ENCODE measurements around the gene UBE3A. TPM values are rescaled to one million over a fixed set of nuclear protein-coding genes. Genes with fewer than 3 reads are reported as not detected.

Gene UBE3A
- total and polyA plus RNA-seq, 9 of the 15 experiments (the other 6 are each of a cell fraction or from before 2014, with no cell fraction given): 29.3 to 103 (median 60.2) TPM

DNA sequence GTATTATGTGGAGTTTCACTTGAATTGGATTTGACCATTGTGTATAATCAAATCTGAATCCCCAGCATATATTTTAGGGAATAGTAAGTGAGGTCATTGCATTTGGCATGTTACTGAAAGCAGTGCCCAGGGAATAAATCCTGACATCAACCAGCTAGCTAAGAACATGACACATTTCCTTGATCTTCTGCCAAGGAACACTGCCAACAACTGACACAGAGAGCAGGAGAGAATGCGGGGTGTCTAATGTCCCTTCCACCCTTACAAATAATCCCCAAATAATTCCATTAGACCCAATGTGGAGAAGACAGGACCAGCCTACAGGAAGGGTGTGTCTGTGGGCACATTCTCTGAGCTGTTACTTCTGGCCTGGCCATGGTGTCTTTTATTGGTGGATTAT lies 30.6 kb upstream of the UBE3A start (continued):
- TF ChIP-seq RREB1 (CRISPR knock-in tag; IDR thresholded peaks at IDR 0.05): no peak
- TF ChIP-seq, protein P1, sequence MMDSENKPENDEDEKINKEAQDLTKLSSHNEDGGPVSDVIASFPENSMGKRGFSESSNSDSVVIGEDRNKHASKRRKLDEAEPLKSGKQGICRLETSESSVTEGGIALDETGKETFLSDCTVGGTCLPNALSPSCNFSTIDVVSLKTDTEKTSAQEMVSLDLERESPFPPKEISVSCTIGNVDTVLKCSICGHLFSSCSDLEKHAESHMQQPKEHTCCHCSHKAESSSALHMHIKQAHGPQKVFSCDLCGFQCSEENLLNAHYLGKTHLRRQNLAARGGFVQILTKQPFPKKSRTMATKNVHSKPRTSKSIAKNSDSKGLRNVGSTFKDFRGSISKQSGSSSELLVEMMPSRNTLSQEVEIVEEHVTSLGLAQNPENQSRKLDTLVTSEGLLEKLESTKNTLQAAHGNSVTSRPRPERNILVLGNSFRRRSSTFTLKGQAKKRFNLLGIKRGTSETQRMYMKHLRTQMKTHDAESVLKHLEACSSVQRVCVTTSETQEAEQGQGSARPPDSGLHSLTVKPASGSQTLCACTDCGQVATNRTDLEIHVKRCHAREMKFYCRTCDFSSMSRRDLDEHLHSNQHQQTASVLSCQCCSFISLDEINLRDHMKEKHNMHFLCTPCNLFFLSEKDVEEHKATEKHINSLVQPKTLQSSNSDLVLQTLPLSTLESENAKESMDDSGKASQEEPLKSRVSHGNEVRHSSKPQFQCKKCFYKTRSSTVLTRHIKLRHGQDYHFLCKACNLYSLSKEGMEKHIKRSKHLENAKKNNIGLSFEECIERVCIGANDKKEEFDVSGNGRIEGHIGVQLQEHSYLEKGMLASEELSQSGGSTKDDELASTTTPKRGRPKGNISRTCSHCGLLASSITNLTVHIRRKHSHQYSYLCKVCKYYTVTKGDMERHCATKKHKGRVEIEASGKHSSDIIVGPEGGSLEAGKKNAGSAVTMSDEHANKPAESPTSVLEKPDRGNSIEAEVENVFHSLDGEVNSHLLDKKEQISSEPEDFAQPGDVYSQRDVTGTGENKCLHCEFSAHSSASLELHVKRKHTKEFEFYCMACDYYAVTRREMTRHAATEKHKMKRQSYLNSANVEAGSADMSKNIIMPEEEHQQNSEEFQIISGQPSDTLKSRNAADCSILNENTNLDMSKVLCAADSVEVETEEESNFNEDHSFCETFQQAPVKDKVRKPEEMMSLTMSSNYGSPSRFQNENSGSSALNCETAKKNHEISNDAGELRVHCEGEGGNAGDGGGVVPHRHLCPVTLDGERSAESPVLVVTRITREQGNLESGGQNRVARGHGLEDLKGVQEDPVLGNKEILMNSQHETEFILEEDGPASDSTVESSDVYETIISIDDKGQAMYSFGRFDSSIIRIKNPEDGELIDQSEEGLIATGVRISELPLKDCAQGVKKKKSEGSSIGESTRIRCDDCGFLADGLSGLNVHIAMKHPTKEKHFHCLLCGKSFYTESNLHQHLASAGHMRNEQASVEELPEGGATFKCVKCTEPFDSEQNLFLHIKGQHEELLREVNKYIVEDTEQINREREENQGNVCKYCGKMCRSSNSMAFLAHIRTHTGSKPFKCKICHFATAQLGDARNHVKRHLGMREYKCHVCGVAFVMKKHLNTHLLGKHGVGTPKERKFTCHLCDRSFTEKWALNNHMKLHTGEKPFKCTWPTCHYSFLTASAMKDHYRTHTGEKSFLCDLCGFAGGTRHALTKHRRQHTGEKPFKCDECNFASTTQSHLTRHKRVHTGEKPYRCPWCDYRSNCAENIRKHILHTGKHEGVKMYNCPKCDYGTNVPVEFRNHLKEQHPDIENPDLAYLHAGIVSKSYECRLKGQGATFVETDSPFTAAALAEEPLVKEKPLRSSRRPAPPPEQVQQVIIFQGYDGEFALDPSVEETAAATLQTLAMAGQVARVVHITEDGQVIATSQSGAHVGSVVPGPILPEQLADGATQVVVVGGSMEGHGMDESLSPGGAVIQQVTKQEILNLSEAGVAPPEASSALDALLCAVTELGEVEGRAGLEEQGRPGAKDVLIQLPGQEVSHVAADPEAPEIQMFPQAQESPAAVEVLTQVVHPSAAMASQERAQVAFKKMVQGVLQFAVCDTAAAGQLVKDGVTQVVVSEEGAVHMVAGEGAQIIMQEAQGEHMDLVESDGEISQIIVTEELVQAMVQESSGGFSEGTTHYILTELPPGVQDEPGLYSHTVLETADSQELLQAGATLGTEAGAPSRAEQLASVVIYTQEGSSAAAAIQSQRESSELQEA (IDR thresholded peaks at IDR 0.05; ENCODE audit: low read depth): no peak
- no peak for TF ChIP-seq BMI1 (IDR thresholded peaks at IDR 0.05; ENCODE audit: low read length)
- TF ChIP-seq, protein P2, sequence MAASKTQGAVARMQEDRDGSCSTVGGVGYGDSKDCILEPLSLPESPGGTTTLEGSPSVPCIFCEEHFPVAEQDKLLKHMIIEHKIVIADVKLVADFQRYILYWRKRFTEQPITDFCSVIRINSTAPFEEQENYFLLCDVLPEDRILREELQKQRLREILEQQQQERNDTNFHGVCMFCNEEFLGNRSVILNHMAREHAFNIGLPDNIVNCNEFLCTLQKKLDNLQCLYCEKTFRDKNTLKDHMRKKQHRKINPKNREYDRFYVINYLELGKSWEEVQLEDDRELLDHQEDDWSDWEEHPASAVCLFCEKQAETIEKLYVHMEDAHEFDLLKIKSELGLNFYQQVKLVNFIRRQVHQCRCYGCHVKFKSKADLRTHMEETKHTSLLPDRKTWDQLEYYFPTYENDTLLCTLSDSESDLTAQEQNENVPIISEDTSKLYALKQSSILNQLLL (CRISPR knock-in tag; IDR thresholded peaks at IDR 0.05; ENCODE audit: borderline replicate concordance): no peak
- TF ChIP-seq, protein P3, sequence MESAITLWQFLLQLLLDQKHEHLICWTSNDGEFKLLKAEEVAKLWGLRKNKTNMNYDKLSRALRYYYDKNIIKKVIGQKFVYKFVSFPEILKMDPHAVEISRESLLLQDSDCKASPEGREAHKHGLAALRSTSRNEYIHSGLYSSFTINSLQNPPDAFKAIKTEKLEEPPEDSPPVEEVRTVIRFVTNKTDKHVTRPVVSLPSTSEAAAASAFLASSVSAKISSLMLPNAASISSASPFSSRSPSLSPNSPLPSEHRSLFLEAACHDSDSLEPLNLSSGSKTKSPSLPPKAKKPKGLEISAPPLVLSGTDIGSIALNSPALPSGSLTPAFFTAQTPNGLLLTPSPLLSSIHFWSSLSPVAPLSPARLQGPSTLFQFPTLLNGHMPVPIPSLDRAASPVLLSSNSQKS (CRISPR knock-in tag; IDR thresholded peaks at IDR 0.05): no peak
- TF ChIP-seq ZBTB11 (CRISPR knock-in tag; IDR thresholded peaks at IDR 0.05): no peak
